ENCODE data around the gene AKR1C8.
"Not testable (repeated sequence)": the region's sequence is repeated elsewhere in the genome, so short reads cannot be mapped to it uniquely, and the experiment has no call there.

Gene AKR1C8

GRCh38 chr10:5184987-5185775 lies at the start of gene AKR1C8:
Gene AKR1C8, minus strand, starts transcription at chr10:5185150. Its CDS starts 46 bp downstream, at chr10:5185104.
- no peak for DNase-seq (ENCODE audit: low read depth in 2 of 2)

DNA sequence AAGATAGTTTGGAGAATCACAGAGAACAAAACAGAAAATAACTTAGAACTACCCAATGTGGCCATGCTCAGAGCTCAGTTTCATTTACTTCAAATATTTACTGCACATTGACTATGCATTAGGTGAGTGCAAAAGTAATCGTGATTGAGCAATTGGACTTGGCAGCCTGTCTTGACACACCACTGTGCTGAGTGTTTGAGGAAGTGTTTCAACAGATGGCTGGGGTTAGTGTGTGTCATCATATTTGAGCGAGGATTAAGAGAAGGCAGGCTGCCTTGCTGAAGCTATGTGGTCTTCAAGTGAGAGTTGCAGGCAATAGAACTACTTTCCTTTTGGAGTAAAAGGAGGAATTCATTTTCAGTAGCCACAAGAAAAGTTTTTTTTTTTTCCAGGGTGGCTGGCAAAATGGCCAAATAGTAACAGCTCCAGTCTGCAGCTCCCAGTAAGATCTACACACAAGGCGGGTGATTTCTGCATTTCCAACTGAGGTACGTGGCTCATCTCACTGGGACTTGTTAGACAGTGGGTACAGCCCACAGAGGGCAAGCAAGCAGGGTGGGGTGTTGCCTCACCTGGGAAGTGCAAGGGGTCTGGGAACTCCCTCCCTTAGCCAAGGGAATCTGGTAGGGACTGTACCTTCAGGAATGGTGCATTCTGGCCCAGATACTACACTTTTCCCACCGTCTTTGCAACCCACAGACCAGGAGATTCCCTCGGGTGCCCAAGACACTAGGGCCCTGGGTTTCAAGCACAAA lies 49.3 kb upstream of the AKR1C8 start:
- DNase-seq (ENCODE audit: low read depth in 2 of 2): no peak

DNA sequence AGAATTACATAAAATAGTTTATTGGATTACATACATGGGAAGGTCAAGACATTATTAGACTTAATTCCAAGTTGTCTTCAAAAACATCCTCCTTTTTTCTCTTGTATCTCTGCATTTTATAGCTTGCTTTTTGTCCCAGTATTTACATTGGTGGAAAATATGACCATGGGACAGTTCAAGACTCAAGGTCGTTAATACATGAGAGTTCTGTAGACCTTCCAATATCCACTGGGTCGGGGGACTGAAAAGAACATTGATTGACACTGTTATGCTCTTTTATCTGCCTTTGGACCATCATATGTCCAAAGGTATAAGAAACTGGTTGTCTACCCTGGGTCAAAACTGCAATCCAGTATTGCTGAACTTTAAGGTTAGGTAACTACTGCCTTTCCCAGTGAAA lies 48.4 kb upstream of the AKR1C8 start:
- DNase-seq (ENCODE audit: low read depth in 2 of 2): no peak

GRCh38 chr10:5229019-5229418 lies 44.1 kb upstream of the AKR1C8 start:
- no peak for DNase-seq (ENCODE audit: low read depth in 2 of 2)

- DNase-seq (ENCODE audit: low read depth in 2 of 2): not testable (repeated sequence)
Observed at GRCh38 chr10:5222942-5223341, 38.0 kb upstream of the AKR1C8 start.

DNA sequence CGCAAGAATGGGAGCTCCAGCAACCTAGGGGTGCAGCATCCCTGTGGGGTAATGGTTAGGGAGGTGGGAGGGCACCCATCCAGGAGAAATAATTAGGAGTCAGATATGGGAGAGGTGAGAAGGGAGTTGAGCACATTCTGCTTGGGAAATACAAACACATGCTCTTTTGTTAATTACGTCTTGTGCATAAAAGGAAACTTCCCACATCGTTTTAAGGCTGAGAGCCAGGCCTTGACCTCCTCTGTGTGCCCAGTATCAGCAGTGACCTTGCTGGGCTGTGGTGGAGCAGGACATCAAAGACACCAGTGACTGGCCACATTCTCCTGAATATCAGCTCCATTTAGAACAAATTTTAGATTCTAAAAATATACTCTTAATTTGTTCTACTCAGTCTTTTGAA lies 34.3 kb upstream of the AKR1C8 start:
- no peak for DNase-seq (ENCODE audit: low read depth in 2 of 2)

DNA sequence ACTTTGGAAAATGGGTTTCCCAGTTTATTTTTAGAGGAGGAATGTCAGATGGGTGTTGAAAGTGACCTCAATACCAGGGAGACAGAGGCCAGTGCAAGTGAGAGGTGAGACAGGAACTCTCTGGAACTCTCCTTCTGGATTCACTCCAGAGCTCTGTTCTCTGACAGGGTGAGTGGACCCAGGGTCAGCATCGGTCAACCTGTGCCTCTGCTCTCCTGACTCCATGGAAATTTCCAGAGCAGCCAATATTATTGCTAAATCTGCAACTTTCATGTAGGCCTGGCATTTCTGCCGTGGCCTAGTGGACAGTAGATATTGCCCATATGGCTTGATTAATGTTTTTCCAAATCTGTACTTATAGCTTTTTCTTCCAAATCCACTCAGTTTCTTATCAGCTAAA lies 31.9 kb upstream of the AKR1C8 start:
- DNase-seq (ENCODE audit: low read depth in 2 of 2): no peak

DNA sequence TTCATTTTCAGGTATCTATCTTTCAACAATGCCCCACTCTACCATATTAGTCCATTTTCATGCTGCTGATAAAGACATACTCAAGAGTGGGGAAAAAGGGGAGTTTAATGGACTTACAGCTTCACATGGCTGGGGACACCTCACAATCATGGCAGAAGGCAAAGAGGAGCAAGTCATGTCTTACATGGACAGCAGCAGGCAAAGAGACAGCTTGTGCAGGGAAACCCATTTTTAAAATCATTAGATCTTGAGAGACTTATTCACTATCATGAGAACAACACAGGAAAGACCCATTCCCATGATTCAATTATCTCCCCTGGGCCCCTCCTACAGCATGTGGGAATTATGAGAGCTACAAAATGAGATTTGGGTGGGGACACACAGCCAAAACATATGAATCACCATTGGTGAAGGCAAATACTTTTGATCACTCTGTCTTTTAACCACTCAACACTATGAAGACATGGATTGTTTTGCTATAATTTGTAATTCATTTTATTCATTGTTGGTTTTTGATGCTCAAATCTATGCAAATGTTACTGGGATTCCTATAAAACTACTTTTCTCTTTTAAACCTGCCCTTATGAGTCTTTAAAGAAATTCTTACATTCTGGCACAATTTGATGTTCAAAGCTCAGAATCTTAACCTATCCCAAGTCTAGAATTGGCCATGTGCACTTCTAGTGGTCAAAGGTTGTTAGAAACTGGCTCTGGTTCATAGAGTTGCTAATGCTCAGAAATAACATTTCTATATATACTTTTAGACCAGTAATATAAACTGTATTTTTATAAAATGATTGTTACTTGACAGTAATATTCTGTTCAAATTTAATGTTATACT lies 27.0 kb upstream of the AKR1C8 start:
- DNase-seq (ENCODE audit: low read depth in 2 of 2): no peak

DNA sequence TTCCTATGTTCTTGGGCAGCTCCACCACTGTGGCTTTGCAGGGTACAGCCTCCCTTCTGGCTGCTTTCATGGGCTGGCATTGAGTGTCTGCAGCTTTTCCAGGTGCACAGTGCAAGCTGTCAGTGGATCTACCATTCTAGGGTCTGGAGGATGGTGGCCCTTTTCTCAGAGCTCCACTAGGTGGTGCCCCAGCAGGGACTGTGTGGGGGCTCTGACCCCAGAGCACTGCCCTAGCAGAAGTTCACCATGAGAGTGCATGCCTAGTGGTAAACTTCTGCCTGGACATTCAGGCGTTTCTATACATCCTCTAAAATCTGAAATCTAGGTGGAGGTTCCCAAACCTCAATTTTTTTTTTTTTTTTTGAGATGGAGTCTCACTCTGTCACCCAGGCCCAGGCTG lies 25.3 kb upstream of the AKR1C8 start:
- not testable (repeated sequence) for DNase-seq (ENCODE audit: low read depth in 2 of 2)

GRCh38 chr10:5209776-5210175 lies 24.8 kb upstream of the AKR1C8 start:
- not testable (repeated sequence) for DNase-seq (ENCODE audit: low read depth in 2 of 2)

DNA sequence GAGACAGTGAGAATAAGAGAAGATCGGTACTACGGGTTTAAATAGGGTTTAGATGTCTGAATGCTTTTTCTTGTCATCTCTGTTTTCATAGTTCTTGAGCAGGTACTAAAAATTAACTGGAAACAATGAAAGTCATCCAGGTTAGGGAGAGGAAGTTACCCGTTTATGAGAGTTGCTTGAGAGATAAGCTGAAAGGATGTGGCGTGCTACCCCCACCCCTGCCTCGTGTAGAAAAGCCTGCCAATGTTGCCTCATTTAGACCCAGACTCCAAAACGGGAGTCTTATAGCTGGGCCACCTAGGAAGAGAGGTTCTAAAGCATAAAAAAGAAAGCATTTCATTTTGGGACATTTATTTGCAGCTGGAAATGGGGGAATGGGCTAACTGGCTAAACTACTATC lies 21.8 kb upstream of the AKR1C8 start:
- DNase-seq (ENCODE audit: low read depth in 2 of 2): no peak

DNA sequence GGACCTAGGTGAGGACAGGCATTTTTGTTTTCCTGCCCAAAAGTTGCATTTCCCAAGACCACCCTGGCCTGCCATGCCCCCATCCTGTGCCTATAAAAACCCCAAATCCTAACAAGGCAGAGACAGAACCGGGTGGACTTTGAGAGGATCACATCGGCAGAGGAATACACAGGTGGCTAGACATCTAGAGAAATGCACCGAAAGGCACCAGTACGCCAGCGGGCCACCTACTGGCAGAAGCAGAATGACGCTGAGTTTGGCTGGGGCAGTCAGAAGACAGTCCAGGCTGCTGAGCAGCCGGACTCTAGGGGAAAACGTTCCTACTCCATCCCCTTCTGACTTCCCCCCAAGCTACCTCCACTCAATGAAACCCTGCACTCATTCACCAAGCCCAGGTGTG lies 14.4 kb upstream of the AKR1C8 start:
- no peak for DNase-seq (ENCODE audit: low read depth in 2 of 2)

GRCh38 chr10:5198386-5198785 lies 13.4 kb upstream of the AKR1C8 start:
- no peak for DNase-seq (ENCODE audit: low read depth in 2 of 2)

DNA sequence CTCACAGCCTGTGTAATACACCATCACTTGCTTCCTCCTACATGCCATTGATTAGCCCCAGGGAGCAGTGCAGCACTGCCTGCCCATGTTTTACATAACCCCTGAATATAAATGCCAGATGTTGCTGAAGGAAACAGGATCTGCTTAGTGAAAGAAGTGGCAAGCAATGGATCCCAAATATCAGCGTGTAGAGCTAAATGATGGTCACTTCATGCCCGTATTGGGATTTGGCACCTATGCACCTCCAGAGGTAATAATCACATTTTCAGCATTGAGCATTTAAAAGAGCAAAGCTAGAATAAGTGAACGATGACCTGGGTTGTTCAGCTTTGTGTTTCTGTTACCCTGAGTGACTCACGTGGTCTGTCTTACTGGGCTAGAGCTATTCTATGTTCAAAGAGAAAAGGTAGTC lies 11.8 kb upstream of the AKR1C8 start, which contains the start of gene AKR1C4:
Gene AKR1C4, plus strand, starts transcription at position 136 of the 412 bp plus-strand sequence. Its CDS starts 31 bp downstream, at position 167.
- DNase-seq (ENCODE audit: low read depth in 2 of 2): no peak

GRCh38 chr10:5195727-5196374 lies 10.9 kb upstream of the AKR1C8 start:
- DNase-seq (ENCODE audit: low read depth in 2 of 2): no peak

DNA sequence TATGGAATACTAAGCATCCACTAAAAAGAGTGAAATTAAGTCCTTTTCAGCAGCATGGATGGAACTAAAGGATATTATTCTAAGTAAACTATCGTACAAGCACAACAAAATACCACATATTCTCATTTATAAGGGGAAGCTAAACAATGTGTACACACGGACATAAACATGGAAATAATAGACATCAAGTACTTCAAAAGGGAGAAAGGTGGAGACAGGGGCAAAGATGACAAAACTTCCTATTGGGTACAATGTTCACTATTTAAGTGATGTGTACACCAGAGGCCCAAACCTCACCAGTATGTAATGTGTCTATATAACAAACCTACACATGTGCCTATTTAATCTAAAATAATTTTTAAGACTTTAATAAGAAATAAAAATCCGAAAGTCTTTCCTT lies 9.5 kb upstream of the AKR1C8 start:
- no peak for DNase-seq (ENCODE audit: low read depth in 2 of 2)

- DNase-seq (ENCODE audit: low read depth in 2 of 2): no peak
Observed at GRCh38 chr10:5188358-5188757, 3.4 kb upstream of the AKR1C8 start.

- DNase-seq (ENCODE audit: low read depth in 2 of 2): no peak
Observed at GRCh38 chr10:5187867-5188266, 2.9 kb upstream of the AKR1C8 start.

DNA sequence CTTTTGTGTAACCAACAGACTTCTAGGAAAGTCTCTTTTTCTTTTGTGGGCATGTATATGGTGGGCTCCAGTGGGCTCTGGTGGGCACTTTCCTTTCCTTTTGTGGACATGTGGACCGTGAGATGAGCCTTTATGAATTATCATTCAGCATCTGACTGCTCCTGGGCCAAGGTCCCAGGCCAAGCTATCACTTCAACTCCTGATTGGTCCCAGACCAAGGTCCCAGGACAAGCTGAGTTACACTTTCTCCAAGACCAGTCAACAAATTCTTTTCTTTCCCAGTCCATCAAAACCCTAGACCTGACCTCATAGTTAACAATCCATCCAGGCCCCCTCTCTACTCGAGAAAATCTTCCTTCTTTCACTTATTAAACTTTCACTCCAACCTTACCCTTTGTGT lies 1.0 kb downstream of the AKR1C8 start:
- no peak for DNase-seq (ENCODE audit: low read depth in 2 of 2)

DNA sequence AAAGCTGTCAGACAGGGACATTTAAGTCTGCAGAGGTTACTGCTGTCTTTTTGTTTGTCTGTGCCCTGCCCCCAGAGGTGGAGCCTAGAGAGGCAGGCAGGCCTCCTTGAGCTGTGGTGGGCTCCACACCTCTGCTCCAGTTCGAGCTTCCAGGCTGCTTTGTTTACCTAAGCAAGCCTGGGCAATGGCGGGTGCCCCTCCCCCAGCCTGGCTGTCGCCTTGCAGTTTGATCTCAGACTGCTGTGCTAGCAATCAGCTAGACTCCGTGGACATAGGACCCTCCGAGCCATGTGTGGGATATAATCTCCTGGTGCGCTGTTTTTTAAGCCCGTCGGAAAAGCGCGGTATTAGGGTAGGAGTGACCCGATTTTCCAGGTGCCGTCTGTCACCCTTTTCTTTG lies 4.4 kb downstream of the AKR1C8 start:
- not testable (repeated sequence) for DNase-seq (ENCODE audit: low read depth in 2 of 2)

GRCh38 chr10:5175581-5175980 lies 9.4 kb downstream of the AKR1C8 start:
- DNase-seq (ENCODE audit: low read depth in 2 of 2): not testable (repeated sequence)
